Ovary (tissue), 3 donors: ENCODE measurements around the gene UGT1A7.

ENCODE experiments used
- EP300 ChIP-seq: sonication (generic); formaldehyde crosslinking; IDR thresholded peaks from one replicate; pipeline ENCODE4 v1.6.1; 2017; ENCODE audit warnings: antibody characterized with exemption
- POLR2A ChIP-seq: fragments of 450-650 bp; IDR thresholded peaks from one replicate; pipeline ENCODE4 v1.6.1; 2017; ENCODE audit warnings: antibody characterized with exemption, mild to moderate bottlenecking, moderate library complexity
- TF ChIP-seq, protein P1 (sequence below), 3 donors: fragments of 450-650 bp in 2 of 3; fragments of 200-600 bp in 1 of 3; IDR thresholded peaks; one replicate each; pipeline versions ENCODE4 v1.5.1 to v1.8.0; 2016 to 2022; ENCODE audit warnings: antibody characterized with exemption in 3 of 3, mild to moderate bottlenecking in 1 of 3
- donor health status: DM: no; HTN: no; CAD: no.

- TF ChIP-seq, protein P1, sequence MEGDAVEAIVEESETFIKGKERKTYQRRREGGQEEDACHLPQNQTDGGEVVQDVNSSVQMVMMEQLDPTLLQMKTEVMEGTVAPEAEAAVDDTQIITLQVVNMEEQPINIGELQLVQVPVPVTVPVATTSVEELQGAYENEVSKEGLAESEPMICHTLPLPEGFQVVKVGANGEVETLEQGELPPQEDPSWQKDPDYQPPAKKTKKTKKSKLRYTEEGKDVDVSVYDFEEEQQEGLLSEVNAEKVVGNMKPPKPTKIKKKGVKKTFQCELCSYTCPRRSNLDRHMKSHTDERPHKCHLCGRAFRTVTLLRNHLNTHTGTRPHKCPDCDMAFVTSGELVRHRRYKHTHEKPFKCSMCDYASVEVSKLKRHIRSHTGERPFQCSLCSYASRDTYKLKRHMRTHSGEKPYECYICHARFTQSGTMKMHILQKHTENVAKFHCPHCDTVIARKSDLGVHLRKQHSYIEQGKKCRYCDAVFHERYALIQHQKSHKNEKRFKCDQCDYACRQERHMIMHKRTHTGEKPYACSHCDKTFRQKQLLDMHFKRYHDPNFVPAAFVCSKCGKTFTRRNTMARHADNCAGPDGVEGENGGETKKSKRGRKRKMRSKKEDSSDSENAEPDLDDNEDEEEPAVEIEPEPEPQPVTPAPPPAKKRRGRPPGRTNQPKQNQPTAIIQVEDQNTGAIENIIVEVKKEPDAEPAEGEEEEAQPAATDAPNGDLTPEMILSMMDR (IDR thresholded peaks at IDR 0.05), result no peak
- TF ChIP-seq EP300 (no peak), POLR2A (no peak)
Observed at GRCh38 chr2:233758141-233758540, 76.4 kb downstream of the UGT1A7 start.
